ENCODE data around the gene RBM47. TPM values are rescaled to one million over a fixed set of nuclear protein-coding genes. Genes with fewer than 3 reads are reported as not detected.
"Not testable (repeated sequence)": the region's sequence is repeated elsewhere in the genome, so short reads cannot be mapped to it uniquely, and the experiment has no call there.

RBM47 gene
- total RNA-seq, 1 donor from 2014 or later, result 110 TPM

DNA sequence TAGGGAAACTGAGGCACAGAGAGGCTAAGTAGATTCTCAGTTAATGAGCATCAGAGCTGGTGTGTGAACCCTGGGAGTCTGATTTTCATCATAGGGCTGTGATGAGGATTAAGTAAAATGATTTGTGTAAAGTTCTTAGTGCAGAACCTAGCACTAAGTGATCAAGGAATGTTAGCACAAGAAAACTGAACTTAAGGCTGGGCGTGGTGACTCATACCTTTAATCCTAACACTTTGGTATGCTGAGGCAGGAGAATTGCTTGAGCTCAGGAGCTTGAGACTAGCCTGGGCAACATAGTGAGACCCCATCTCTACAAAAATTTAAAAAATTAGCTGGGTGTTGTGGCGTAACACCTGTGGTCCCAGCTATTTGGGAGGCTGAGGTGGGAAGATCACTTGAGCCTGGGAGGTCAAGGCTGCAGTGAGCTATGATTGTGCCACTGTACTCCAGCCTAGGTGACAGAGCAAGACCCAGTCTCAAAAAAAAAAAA lies 183.4 kb downstream of the RBM47 start:
- DNase-seq (ENCODE audit: low spot score), result not testable (repeated sequence)

DNA sequence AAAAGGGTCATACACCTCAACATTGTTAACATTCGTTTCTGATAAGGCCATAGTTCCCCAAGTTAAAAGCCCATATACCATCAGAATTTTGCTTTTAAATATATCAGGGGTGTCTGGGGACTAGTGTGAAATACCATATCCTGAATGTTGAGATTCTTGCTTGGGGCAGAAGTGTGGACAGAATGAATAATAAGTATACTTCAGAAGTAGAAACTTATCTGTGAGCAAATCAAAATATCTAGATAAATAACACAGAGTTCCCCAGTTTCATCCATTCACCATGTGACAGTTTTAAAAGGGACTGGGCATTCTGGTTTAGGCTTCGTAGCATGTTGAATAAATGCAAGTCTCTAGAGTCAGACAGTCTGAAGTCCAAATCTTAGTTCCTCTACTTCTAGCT lies 184.0 kb downstream of the RBM47 start:
- no peak for DNase-seq (ENCODE audit: low spot score)

DNA sequence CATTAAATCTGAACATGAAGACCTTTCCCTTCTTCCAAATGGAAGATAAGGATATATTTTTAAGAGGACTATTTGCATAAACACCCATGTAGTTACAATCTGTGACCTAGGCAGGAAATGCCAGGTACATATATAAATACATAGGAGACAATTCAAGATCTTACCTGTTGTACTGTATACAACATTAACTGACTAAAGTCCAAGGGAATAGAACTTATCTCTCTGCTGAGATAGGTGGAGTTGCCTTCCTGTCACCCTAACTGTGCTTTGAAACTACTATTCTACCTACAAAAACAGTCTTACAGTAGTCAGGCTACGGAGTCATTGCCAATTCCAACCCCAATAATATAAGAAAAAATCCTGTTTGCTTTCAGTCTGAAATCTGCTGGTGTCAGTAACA lies 188.2 kb downstream of the RBM47 start:
- DNase-seq (ENCODE audit: low spot score), result no peak

DNA sequence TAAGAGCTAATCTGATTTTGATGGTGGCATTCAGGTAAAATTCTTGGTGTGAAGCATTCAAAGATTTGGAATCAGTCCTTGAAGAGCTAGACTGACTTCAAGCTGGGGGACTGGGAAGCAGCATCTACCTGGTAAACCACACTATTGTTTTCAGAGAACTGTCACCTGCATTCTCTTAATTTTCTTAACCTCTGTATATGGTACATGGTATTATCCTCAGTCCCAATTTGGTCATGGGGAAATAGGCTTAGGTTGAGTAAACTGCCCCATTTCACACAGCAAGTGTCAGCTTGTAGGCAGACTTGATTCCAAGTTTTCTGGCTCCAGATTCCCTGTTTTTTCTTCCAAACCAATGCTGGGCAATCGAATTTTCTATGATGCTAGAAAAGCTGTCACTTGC lies 190.1 kb downstream of the RBM47 start:
- DNase-seq (ENCODE audit: low spot score), result no peak

DNA sequence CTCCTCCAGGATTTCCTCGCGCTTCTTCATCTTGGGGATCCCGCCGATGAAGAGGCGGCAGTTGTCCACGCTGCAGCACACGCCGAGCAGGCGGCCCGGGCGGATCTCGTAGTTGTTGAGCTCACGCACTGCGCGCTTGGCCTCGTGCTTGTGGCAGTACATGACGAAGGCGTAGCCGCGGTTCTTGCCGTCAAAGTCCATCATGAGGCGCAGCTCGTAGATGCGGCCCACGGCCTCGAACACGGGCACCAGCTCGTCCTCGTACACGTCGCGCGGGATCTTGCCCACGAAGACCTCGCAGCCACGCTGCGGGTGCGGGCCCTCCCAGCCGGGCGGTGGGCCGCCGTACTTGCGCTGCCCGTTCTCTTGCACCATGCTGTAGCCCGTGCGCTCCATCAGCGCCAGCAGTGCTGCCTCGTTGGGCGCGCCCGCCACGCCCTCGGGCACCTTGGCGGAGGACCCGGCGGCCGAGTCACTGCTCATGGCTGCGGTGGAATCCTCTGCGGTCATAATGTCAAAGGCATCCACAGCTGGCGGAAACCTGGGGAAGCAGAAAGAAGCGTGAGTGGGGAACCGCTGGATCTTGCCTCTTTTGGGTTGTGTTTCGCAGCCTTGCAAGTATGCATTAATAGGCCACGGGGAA lies 191.2 kb downstream of the RBM47 start:
- no peak for DNase-seq (ENCODE audit: low spot score)

DNA sequence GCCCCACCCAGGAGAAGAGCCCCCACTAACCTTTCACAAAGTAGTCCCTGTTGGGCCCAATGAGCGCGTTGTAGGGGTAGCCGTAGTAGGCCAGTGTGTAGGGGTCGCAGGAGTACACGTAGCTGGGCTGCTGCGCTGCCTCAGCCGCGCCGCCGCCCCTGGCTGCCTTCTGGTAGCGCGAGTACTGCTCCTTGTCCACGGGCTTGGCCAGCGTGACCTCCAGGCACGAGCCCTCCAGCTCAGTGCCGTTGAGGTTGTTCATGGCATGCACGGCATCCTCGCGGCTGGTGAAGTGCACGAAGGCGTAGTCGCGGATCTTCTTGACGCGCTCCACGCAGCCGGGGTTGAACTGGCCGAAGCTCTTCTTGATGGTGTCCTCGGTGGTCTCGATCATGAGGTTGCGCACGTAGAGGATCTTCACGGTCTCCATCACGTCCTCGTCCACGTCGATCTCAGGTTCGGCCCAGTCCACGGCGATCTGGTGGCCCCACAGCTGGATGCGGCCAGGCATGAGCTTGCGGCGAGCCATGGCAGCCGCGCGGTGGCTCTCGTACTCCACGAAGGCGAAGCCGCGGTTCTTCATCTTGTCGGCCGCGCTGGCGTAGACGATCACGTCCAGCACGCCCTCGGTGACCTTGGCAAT lies 191.8 kb downstream of the RBM47 start:
- DNase-seq (ENCODE audit: low spot score), result no peak

DNA sequence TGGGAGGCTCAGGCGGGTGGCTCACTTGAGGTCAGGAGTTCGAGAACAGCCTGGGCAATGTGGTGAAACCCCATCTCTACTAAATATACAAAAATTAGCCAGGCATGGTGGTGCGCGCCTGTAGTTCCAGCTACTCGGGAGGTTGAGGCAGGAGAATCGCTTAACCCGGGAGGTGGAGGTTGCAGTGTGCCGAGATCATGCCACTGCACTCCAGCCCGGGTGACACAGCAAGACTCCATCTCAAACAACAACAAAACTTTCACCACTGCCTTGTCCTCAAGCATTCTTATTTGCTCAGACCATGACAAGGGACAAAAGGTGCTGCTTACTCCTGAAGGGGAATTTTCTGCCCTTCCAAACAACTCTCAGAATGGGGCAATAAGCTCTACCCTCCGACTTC lies 194.4 kb downstream of the RBM47 start:
- DNase-seq (ENCODE audit: low spot score), result not testable (repeated sequence)

DNA sequence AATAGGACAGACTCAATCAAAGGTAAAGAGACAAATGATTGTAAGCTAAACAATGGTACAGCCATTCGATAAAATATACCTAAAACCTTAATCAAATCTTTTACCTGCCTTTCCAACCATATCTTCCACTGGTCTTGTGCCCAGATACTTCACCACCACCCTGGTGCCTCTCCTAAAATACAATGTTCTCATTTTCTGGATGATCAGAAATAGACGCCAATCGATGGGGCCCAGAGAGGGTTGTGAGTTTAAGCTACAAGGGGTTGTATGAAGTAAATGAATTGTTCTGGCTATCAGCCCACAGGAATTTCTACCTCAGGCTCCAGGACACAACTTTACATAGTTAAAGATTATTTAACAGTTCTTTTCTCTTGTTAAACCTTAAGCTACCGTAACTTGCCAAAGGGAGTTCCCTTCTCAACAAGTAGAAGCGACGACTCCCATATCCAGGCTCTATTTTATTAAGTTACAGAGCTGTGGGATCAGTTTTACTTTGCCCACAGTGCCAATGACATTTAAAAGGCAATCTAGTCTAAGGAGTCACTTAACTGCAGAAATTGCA lies 195.5 kb downstream of the RBM47 start:
- DNase-seq (ENCODE audit: low spot score), result no peak

DNA sequence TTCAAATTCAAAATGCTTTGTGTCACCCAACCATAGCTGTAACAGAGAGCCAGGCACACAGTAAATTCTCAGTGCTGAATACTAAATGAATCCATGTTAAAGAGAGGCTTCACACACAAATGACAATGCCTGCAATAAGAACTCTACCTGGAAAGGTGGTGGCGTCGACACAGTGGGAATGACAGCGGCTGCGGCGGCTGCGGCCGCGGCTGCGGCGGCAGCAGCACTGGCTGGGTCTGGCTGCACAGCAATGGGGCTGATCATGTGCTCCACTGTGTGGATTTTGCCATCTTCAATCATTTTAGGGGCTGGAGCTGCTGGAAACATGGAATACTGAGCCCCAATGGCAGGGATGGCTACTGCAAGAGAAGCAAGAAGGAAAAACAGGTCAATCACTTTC lies 197.2 kb downstream of the RBM47 start:
- DNase-seq (ENCODE audit: low spot score), result no peak

DNA sequence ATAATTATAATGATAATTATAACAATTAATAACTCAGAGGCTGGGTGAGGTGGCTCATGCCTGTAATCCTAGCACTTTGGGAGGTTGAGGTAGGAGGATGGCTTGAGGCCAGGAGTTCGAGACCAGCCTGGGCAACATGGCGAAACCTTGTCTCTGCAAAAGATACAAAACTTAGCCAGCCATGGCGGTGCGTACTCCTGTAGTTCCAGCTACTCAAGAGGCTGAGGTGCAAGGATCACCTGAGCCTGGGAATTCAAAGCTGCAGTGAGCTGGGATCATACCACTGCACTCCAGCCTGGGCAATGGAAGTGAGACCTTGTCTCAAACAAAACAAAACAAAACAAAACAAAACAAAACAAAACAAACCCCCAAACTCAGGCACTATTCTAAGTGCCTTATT lies 201.8 kb downstream of the RBM47 start:
- DNase-seq (ENCODE audit: low spot score), result not testable (repeated sequence)

DNA sequence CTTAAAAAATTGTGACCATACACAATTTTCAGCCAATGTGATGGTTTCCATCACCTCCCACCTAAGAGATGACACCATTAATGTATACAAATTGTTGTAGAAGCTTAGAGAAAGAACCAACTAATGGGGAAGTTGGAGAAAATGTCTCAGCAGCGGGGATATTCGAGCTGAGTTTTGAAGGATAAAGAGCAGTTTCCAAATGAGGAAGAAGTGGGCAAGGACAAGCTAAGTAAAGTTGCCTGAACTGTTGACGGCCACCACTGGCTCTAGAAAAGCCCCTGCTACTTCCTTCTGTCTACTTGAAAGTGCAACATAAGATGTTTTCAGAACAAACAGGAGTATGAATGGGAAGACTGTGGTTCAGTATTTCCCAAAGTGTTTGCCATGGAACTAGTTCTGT lies 202.5 kb downstream of the RBM47 start:
- no peak for DNase-seq (ENCODE audit: low spot score)

DNA sequence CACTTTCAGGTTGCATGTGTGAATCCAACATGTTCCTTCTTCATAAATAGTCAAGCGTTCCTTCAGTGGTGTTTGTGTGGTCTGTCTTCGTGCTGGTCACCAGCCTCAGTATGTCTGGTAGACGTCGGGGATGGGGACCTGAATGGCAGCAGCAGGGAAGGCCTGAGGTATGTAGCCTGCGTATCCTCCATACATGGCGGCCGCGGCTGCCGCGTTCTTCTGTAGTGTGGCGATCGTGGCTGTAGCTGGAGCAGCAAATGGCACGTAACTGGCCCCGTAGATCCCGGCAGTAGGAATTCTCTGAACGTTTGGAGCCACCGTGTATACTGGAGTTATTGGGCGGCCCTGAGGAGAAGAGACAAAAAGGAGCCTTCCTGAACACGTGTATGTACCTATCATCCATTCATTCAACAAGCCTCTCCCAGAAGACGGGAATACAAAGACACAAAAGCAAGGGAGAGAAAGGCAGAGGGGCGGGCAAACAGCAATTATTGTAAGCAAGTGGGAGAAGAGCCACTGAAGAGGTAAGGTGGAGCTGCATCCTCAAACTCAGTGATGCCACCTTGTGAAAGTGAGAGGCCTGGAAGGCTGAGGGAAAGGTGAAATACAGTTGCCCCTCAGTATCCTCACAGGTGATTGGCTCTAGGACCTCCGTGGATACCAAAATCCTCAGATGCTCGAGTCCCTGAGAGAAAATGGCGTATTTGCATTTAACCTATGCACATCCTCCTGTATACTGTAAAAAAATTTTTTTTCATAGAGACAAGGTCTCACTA lies 203.7 kb downstream of the RBM47 start:
- DNase-seq (ENCODE audit: low spot score), result no peak

DNA sequence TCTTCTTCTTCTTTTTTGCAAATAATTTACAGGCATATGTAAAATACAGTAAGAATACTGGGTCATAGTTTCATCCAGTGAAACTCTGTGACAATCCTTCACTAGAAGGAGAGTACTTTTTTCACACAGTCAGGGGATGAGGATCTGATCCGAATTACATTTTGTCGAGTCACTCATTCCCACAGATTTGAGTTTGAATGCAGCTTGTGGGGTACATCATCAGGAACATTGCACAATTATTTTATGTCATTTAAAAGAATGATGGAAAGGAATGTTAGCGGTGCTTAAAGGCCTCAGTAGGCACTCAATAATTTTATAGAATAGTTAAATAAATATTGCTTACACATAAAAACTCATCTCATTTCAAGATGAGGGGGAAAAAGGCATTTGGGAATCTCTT lies 205.9 kb downstream of the RBM47 start:
- DNase-seq (ENCODE audit: low spot score), result no peak

DNA sequence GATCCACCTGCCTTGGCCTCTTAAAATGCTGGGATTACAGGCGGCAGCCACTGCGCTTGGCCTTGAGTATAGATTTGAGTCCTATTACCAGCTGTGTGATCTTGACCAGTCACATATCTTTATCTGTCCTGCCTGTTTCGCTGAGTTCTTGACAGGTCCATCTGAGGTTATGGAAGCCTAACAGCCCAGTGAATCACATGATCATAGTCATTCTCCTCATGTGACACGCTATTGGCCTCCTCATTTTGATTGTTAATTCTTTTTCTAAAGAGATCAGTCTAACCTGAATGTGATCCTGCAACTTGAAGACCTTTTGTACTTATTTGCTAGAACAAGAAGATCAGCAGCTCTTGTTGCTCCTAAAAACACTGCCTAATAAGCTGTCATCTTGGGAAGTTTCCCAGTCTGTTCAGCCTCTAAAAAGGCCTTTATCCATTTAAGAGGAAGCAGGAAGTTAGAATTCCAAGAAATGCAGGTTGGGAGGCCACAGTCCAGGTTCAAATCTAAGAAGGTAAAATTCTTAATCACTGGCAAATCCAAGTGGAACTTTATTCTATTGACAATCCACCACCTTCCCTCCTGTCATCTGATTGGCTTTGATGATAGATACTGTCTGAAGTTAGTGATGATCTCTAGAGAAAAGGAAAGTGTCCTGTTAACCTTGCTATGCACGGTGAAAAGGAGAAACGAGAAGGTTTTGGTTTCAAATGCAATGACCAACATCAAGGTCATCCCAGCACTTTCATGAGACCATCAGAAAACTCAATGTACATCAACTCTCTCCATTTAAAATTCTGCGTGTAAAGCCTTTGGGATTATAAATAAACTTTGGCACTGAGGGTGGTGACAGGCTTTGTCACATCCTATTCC lies 207.6 kb downstream of the RBM47 start:
- DNase-seq (ENCODE audit: low spot score), result no peak

DNA sequence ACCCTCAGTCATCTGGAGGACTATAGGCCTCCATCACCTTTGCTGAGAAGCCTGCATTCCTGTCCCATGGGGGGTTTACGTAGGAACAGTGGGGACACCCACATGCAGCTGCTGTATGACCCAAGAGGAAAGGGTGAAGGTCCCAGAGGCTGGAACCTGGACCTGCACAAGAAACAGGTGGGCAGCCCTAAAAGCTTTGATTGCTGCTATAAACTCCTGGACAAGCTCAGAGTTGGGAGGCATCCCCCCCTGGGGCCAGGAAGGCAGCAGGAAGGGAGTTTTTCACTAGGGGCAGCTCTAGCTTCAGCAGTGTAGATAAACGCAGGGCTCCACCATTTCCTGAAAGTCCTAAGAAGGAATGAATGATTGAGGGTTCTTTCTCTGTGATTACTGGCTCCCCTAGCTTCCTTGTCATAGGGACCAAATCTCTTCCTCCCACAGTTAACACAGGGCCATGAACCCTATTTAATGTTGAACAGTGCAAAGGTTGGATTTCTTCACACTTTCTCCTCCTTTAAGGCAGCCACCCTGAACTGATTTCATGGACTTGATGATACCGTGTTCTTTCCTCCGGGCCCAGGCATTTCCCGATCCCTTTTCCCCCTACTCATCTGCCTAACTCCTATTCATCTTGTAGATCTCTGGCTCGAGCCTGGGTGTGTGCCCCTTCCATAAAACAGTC lies 210.3 kb downstream of the RBM47 start:
- no peak for DNase-seq (ENCODE audit: low spot score)

DNA sequence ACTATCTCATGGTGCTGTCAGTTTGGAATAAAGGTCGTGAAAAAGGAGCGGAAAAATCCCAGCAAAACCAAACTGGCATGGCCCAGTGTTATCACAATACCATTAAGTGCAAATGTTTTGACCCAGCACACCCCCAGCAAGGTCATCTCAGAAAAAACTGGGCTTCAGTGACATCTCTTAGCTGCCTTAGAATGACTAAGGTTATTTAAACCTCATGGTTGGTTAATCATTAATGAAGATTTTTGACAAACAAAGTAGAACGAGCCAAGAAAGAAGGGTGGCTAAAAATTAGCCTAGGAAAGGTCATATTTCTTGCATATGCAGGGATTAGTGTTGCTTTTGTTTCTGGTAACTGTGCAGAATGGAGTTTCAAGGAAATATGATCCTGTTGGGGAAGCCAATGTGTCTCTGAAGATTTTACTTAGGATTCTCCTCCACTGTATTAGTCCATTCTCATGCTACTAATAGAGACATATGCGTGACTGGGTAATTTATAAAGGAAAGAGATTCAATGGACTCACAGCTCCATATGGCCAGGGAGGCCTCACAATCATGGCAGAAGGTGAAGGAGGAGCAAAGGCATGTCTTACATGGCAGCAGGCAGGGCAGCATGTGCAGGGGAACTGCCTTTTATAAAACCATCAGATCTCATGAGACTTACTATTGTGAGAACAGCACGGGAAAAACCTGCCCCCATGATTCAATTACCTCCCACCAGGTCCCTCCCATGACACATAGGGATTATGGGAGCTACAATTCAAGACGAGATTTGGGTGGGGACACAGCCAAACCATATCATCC lies 211.0 kb downstream of the RBM47 start:
- no peak for DNase-seq (ENCODE audit: low spot score)

DNA sequence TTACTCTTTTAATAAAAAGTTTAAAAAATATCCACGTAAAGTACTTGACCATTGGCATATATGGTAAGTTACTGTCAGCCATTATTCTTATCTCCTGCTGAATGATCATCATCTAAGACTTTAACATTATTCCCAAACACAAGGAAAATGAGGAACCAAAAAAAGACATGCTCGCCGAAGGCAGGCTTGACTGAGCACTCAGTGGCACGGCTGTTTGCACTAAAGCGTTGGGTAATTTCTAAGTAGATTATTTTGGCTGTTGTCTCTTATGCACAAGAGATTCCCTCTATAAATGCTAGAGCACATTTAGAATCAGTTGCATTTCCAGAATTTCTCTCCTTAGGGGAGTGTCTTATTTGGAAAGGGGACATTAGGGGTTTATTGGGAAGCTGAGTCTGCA lies 211.7 kb downstream of the RBM47 start:
- no peak for DNase-seq (ENCODE audit: low spot score)

DNA sequence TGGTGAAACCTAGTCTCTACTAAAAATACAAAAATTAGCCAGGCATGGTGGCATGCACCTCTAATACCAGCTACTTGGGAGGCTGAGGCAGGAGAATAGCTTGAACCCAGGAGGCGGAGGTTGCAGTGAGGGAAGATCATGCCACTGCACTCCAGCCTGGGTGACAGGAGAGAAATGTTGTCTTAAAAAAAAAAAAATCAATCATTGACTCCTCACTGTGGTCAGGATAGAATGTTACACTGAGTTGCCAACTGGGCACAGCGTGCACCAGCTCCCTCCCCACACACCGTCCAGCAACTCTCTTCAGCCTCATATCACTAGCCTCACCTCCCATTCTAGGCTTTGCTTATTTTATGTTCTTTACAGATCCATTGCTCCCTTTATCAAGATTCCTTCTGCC lies 215.0 kb downstream of the RBM47 start:
- DNase-seq (ENCODE audit: low spot score), result no peak

DNA sequence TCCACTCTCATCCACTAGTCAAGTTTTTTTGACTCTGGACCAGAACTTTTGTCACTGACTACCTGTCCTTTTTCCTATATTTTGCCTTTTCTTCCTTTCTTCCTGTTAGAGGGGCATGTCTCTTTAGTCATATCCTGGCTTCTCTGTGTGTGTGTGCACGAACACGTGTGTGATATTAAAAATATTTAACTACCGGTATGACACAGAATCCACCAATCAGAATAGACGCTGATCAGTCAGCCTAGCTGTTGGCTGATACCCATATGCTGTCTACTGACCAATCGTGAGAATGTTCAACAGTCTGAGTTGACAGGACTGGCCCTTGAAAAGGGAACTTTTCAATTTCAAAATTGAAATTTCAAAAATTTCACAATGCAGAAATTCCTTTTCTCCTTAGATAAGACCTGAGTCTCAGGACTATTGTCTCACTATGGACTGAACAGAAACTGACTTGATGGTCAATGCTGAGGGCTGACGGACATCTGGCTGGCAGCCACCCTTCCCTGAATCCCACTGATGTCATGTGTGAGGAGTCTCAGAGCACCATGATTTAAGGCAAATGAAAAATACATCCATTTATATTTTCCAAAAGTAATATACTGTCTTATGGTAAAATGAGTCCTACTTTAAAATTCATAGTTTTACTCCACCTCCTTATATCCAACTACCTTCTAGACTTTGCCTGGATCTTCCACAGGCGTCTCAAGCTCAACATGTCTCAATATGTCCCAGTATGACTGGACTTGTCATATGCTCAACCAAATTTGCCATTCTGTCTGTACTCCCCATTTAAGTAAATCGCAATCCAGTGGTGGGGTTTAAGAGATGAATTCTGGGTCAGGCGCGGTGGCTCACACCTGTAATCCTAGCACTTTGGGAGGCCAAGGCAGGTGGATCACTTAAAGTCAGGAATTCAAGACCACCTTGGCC lies 216.5 kb downstream of the RBM47 start:
- no peak for DNase-seq (ENCODE audit: low spot score)
